ENCODE data around the gene LSM3. TPM values are rescaled to one million over a fixed set of nuclear protein-coding genes. Genes with fewer than 3 reads are reported as not detected.

The LSM3 gene
- total RNA-seq, 1 donor from 2014 or later = 9.5 TPM

GRCh38 chr3:14201940-14202684 is 23.5 kb downstream of the LSM3 start:
- Histone ChIP-seq H2AFZ (ENCODE audit: low read depth, low read length) (no peak overlapping the region), H3K4me2 (ENCODE audit: low read length) (no peak overlapping the region), H3K9me3 (ENCODE audit: insufficient read depth, low read depth, low read length) (no peaks in the 10 kb centered on the region), H3K9ac (ENCODE audit: low read length) (no peak overlapping the region), H3K36me3 (ENCODE audit: insufficient read depth, low read length) (peaks cover 6% of the 10 kb centered on the region), H4K20me1 (ENCODE audit: insufficient read depth, low read length) (peaks cover 5% of the 10 kb centered on the region), H3K27ac (ENCODE audit: low read depth, low read length) (no peak overlapping the region), H3K27me3 (ENCODE audit: insufficient read depth, low read length) (no peaks in the 10 kb centered on the region), H3K4me3 (ENCODE audit: insufficient read depth, low read depth, low read length) (no peak overlapping the region), H3K79me2 (ENCODE audit: insufficient read depth, low read length) (no peaks in the 10 kb centered on the region), H3K4me1 (ENCODE audit: insufficient read depth, low read length) (peaks cover 20% of the 10 kb centered on the region)
- Mint-ChIP-seq H3K9me3 (ENCODE audit: unreplicated experiment) (no peaks in the 10 kb centered on the region), H3K27me3 (ENCODE audit: low read depth, unreplicated experiment) (peaks cover 2% of the 10 kb centered on the region), H3K27ac (ENCODE audit: unreplicated experiment) (no peak overlapping the region), H3K4me1 (ENCODE audit: low read depth, unreplicated experiment) (peaks cover 15% of the 10 kb centered on the region), H3K36me3 (ENCODE audit: low read depth, unreplicated experiment) (peaks cover 4% of the 10 kb centered on the region), H3K4me3 (ENCODE audit: unreplicated experiment) (no peak overlapping the region)
- DNase-seq (ENCODE audit: low read depth) (peak; percentile 51), FAIRE-seq (no peak)
- TF ChIP-seq CTCF (IDR thresholded peaks at IDR 0.05; ENCODE audit: insufficient read depth, low read depth, low read length) (no peak), EZH2 (IDR thresholded peaks at IDR 0.05; ENCODE audit: insufficient read depth, low read length) (no peak)

GRCh38 chr3:14202874-14203520 is 24.4 kb downstream of the LSM3 start:
- Histone ChIP-seq H4K20me1 (ENCODE audit: insufficient read depth, low read length) (no peaks in the 10 kb centered on the region), H3K4me2 (ENCODE audit: low read length) (peak overlapping the region; percentile 22), H2AFZ (ENCODE audit: low read depth, low read length) (no peak overlapping the region), H3K27me3 (ENCODE audit: insufficient read depth, low read length) (no peaks in the 10 kb centered on the region), H3K36me3 (ENCODE audit: insufficient read depth, low read length) (peaks cover 6% of the 10 kb centered on the region), H3K9ac (ENCODE audit: low read length) (no peak overlapping the region), H3K4me3 (ENCODE audit: insufficient read depth, low read depth, low read length) (no peak overlapping the region), H3K9me3 (ENCODE audit: insufficient read depth, low read depth, low read length) (no peaks in the 10 kb centered on the region), H3K27ac (ENCODE audit: low read depth, low read length) (no peak overlapping the region), H3K79me2 (ENCODE audit: insufficient read depth, low read length) (no peaks in the 10 kb centered on the region), H3K4me1 (ENCODE audit: insufficient read depth, low read length) (peaks cover 20% of the 10 kb centered on the region)
- H3K9me3 Mint-ChIP-seq (ENCODE audit: unreplicated experiment) = no peaks in the 10 kb centered on the region
- TF ChIP-seq CTCF (IDR thresholded peaks at IDR 0.05; ENCODE audit: insufficient read depth, low read depth, low read length) (no peak), EZH2 (IDR thresholded peaks at IDR 0.05; ENCODE audit: insufficient read depth, low read length) (no peak)
- H3K4me1 Mint-ChIP-seq (ENCODE audit: low read depth, unreplicated experiment) = peaks cover 15% of the 10 kb centered on the region
- FAIRE-seq = no peak
- peaks cover 2% of the 10 kb centered on the region for H3K27me3 Mint-ChIP-seq (ENCODE audit: low read depth, unreplicated experiment)
- no peak overlapping the region for H3K4me3 Mint-ChIP-seq (ENCODE audit: unreplicated experiment)
- peaks cover 3% of the 10 kb centered on the region for H3K36me3 Mint-ChIP-seq (ENCODE audit: low read depth, unreplicated experiment)
- H3K27ac Mint-ChIP-seq (ENCODE audit: unreplicated experiment) = peak overlapping the region; percentile 69
- DNase-seq (ENCODE audit: low read depth) = no peak

Measured in astrocyte (in vitro differentiated cells and primary cell).